Fibroblast of lung (primary cell): Measurements from ENCODE around the gene PRCD.
A peak's percentile ranks its signal among the peaks of the same experiment; 100 is the strongest.

Source experiments
- EZH2 ChIP-seq: IDR thresholded peaks from 2 replicates; pipeline ENCODE4 v1.5.1; 2012; ENCODE audit warnings: low read length, control low read depth, mild to moderate bottlenecking; ENCODE audit errors: missing control alignments
- TF ChIP-seq, protein P1 (sequence below), 2 donors: IDR thresholded peaks in 1 of 2; conservative IDR thresholded peaks in 1 of 2; 1 replicate in 1 of 2; 2 replicates in 1 of 2; pipeline ENCODE4 v1.5.1; 2011 to 2012; ENCODE audit warnings: low read length in 2 of 2, control low read depth in 1 of 2, inconsistent platforms in 1 of 2, low read depth in 1 of 2, mild to moderate bottlenecking in 1 of 2

DNA sequence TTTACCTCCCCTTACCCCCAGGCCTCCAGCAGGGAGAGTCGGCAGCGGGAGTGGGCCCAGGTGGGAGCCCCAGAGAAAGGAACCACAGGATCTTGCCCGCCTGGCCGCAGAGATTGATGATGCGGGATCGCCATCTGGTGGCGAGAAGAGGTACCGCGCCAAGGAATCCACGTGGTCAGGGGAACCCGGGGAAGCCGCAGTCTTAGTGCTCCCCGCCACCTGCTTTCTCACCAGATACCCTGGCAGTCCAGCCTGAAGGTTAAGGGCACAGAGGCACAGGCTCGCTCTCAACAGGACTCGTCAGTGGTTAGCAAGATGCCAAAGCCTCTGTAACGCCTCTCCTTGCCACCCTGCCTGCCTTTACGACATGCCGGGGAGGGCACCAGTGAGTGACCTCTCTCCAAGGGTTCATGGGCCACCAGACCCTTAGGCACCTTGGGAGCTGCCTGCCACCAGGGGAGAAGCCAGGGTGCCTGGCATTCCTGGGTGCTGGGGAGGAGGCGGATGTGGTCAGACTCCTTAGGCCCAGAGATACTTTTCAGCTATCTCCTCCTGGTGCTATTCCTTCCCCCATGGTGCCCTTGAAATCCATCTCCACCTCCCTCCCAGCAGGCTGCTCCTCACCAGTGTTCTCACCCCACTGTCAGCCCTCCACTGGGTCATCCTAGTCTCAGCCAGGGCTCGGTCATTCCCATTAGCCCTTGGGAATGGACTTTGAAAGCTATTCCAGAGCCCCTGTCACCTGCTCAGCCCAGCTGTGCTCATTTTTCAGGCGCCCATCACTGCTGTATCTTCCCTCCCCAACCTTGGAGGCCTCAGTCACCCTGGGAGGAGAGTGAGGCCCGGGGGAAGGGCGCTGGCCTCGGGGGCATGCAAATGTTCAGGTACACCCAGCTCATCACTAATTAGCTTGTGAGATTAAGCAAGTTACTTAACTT lies 33.2 kb upstream of the PRCD start:
- TF ChIP-seq, protein P1, sequence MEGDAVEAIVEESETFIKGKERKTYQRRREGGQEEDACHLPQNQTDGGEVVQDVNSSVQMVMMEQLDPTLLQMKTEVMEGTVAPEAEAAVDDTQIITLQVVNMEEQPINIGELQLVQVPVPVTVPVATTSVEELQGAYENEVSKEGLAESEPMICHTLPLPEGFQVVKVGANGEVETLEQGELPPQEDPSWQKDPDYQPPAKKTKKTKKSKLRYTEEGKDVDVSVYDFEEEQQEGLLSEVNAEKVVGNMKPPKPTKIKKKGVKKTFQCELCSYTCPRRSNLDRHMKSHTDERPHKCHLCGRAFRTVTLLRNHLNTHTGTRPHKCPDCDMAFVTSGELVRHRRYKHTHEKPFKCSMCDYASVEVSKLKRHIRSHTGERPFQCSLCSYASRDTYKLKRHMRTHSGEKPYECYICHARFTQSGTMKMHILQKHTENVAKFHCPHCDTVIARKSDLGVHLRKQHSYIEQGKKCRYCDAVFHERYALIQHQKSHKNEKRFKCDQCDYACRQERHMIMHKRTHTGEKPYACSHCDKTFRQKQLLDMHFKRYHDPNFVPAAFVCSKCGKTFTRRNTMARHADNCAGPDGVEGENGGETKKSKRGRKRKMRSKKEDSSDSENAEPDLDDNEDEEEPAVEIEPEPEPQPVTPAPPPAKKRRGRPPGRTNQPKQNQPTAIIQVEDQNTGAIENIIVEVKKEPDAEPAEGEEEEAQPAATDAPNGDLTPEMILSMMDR (conservative IDR thresholded peaks at IDR 0.05 in 1 of 2, IDR thresholded peaks at IDR 0.05 in 1 of 2; ENCODE audit: low read depth in 1 of 2, low read length in 2 of 2), result peak; percentile 78 to 87
- no peak for TF ChIP-seq EZH2
